ENCODE data around the gene MYO5C. TPM values are rescaled to one million over a fixed set of nuclear protein-coding genes. Genes with fewer than 3 reads are reported as not detected.

The MYO5C gene
- total RNA-seq, 2 experiments from 2014 or later: 1.6 to 4.1 TPM

DNA sequence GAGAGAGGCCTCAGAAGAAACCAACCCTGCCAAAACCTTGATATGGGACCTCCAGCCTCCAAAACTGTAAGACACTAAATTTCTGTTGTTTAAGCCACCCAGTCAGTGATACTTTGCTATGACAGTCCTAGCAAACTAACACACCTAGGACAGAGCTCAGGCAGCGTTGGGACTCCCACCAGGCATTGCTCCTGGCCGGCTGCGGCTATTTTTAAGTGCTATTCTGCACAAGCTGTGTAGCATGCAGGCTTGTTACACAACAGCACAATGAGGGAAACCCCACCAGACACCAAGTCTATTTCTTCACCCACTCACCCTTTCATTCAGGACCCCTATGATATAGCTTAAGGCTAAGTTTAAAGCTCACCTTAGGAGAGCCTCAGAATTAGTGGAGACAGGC, 57.5 kb downstream of the MYO5C start:
- DNase-seq (ENCODE audit: low spot score): no peak
- POLR2A ChIA-PET: interaction anchor here (0.8 to 1.1 kb wide), 2 partner anchors 11 to 60 kb away, joined by 3 to 4 read pairs; no protein-coding TSS in a partner anchor
- Histone ChIP-seq H3K79me2 (ENCODE audit: insufficient read depth, low read depth, low read length) (no peaks in the 10 kb centered on the region), H2AFZ (ENCODE audit: low read length) (no peak overlapping the region), H3K36me3 (ENCODE audit: insufficient read depth, low read length) (peaks cover 6% of the 10 kb centered on the region; the same call in 1 of the 2 replicates), H3K9me3 (ENCODE audit: low read length) (no peaks in the 10 kb centered on the region), H4K20me1 (ENCODE audit: insufficient read depth, low read length) (no peaks in the 10 kb centered on the region), H3K9me2 (ENCODE audit: insufficient read depth, low read length) (no peaks in the 10 kb centered on the region), H3K4me2 (ENCODE audit: low read length) (no peak overlapping the region), H3K4me3 (ENCODE audit: low read depth, low read length, poor library complexity, severe bottlenecking) (no peak overlapping the region), H3K4me1 (ENCODE audit: insufficient read depth, low read length, poor library complexity, severe bottlenecking) (peaks cover 45% of the 10 kb centered on the region), H3K27ac (ENCODE audit: low read depth, low read length, poor library complexity, severe bottlenecking) (no peak overlapping the region)
- BruUV-seq (replicated peaks): no TSS peak
- TF ChIP-seq, protein P1, sequence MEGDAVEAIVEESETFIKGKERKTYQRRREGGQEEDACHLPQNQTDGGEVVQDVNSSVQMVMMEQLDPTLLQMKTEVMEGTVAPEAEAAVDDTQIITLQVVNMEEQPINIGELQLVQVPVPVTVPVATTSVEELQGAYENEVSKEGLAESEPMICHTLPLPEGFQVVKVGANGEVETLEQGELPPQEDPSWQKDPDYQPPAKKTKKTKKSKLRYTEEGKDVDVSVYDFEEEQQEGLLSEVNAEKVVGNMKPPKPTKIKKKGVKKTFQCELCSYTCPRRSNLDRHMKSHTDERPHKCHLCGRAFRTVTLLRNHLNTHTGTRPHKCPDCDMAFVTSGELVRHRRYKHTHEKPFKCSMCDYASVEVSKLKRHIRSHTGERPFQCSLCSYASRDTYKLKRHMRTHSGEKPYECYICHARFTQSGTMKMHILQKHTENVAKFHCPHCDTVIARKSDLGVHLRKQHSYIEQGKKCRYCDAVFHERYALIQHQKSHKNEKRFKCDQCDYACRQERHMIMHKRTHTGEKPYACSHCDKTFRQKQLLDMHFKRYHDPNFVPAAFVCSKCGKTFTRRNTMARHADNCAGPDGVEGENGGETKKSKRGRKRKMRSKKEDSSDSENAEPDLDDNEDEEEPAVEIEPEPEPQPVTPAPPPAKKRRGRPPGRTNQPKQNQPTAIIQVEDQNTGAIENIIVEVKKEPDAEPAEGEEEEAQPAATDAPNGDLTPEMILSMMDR (conservative IDR thresholded peaks at IDR 0.05; ENCODE audit: low read length): no peak
- TF ChIP-seq EZH2phosphoT487 (IDR thresholded peaks at IDR 0.05; ENCODE audit: borderline replicate concordance, low read depth, low read length): no peak
- intact Hi-C loops (cut with micrococcal nuclease; ENCODE audit: unreplicated experiment): no loop called here
- CTCF ChIA-PET (ENCODE audit: unreplicated experiment): no interaction called here

DNA sequence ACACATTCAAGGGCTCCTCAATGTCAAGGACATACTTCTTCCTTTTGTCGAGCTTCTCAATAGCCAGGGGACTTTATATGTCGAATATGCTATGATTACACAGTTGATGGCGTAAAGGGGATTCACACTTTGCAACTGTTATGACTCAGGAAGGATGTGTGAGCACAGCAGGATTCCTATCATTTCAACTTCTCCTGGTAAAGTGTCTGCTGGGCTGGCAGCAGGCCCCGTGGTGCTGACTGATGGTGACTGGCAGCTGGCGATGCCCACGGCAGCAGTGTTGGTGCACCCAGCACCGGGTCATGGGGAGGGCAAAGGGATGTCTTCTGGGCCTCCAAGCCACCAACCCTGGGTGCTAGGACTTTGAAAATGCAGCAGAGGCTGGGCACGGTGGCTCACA, 59.6 kb downstream of the MYO5C start:
- ChIA-PET CTCF (ENCODE audit: unreplicated experiment) (interaction anchor here (0.7 to 1.6 kb wide), 6 partner anchors 8 to 52 kb away, joined by 3 to 7 read pairs (median 3); no protein-coding TSS in a partner anchor), POLR2A (interaction anchor here (0.8 to 9.1 kb wide), 11 partner anchors 10 to 326 kb away, joined by 3 to 167 read pairs (median 7); no protein-coding TSS in a partner anchor)
- DNase-seq (ENCODE audit: low spot score): no peak
- Histone ChIP-seq H2AFZ (ENCODE audit: low read length) (peak overlapping the region; percentile 63; the same call in 1 of the 2 replicates), H3K9me3 (ENCODE audit: low read length) (no peaks in the 10 kb centered on the region), H3K4me1 (ENCODE audit: insufficient read depth, low read length, poor library complexity, severe bottlenecking) (peaks cover 59% of the 10 kb centered on the region), H3K79me2 (ENCODE audit: insufficient read depth, low read depth, low read length) (peaks cover 8% of the 10 kb centered on the region; the same call in 1 of the 2 replicates), H3K27ac (ENCODE audit: low read depth, low read length, poor library complexity, severe bottlenecking) (peak overlapping the region; percentile 98), H3K4me3 (ENCODE audit: low read depth, low read length, poor library complexity, severe bottlenecking) (peak overlapping the region; percentile 52), H3K36me3 (ENCODE audit: insufficient read depth, low read length) (peaks cover 11% of the 10 kb centered on the region; the same call in 1 of the 2 replicates), H4K20me1 (ENCODE audit: insufficient read depth, low read length) (no peaks in the 10 kb centered on the region), H3K9me2 (ENCODE audit: insufficient read depth, low read length) (no peaks in the 10 kb centered on the region), H3K4me2 (ENCODE audit: low read length) (peak overlapping the region; percentile 85)
- TF ChIP-seq, protein P1 (conservative IDR thresholded peaks at IDR 0.05; ENCODE audit: low read length): no peak
- no peak for TF ChIP-seq EZH2phosphoT487 (IDR thresholded peaks at IDR 0.05; ENCODE audit: borderline replicate concordance, low read depth, low read length)
- BruUV-seq (replicated peaks): no TSS peak
- intact Hi-C loops (cut with micrococcal nuclease; ENCODE audit: unreplicated experiment): no loop called here

Data from OCI-LY7 (cell line).